HL-60 (cell line): ENCODE data around the gene FOXO3.

Source experiments
- DNase-seq, 2 experiments: peaks; one replicate each; pipeline ENCODE4 v3.0.0-alpha.2; 2010 to 2020; ENCODE audit warnings: low read depth in 1 of 2, low spot score in 1 of 2
- H3K27ac ChIP-seq: fragments of 250-450 bp; sonication (Bioruptor Pico); replicated peaks from 2 replicates; pipeline ENCODE4 v1.5.1; 2020; ENCODE audit warnings: mild to moderate bottlenecking, moderate library complexity
- H3K27me3 ChIP-seq: fragments of 250-450 bp; sonication (Bioruptor Pico); 2 replicates; pipeline ENCODE4 v1.5.1; 2021; ENCODE audit warnings: mild to moderate bottlenecking, moderate library complexity; ENCODE audit not compliant: insufficient read depth, poor library complexity, severe bottlenecking
- H3K4me3 ChIP-seq: replicated peaks from 2 replicates; pipeline ENCODE4 v1.5.1; 2011; ENCODE audit warnings: mild to moderate bottlenecking, control low read depth, low read length; ENCODE audit not compliant: insufficient read depth
- GABPA ChIP-seq: IDR thresholded peaks from 2 replicates; pipeline ENCODE4 v1.6.1; 2012; ENCODE audit warnings: low read depth
- POLR2AphosphoS5 ChIP-seq: IDR thresholded peaks from 2 replicates; pipeline ENCODE4 v1.6.1; 2012; ENCODE audit warnings: low read depth
- REST ChIP-seq: IDR thresholded peaks from 2 replicates; pipeline ENCODE4 v1.6.1; 2012; ENCODE audit warnings: low read depth; ENCODE audit not compliant: insufficient replicate concordance
- SPI1 ChIP-seq: IDR thresholded peaks from 2 replicates; pipeline ENCODE4 v1.6.1; 2012; ENCODE audit warnings: low read depth, mild to moderate bottlenecking, borderline replicate concordance
- TF ChIP-seq, protein P1 (sequence below): IDR thresholded peaks from one replicate; pipeline ENCODE4 v1.5.1; 2011; ENCODE audit warnings: low read length, control low read depth, inconsistent platforms; ENCODE audit not compliant: insufficient read depth

FOXO3 gene

DNA sequence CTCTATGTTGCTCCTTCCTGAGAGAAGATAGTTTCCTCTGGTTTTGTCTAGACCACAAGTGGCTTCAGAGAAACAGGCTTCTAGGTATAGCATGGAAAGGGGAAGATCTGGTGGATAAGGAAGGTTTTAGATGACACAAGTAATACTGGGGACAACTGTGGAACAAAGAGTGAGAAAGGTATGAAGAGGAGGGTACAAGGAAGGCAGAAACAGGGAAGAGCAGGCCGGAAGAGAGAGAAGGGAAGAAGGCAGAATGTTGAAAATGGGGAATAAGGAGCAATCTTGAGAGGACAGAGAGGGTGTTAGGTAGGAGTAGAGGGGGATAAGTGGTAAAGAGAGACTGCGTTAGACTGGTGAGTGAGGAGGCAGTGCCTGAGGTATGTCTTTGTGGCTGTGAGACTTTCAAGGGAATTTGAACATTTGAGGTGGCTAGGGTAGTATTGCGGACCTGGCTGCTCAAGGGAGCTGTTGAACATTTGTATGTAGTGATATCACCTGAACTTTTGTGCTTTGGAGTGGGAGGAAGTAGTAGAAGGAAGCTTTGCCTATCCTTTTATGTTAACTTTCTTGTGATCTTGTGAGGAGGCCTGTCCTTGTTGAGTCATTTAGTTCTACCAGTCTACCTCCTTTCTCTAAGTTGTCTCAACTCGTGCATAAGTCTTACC lies 69.5 kb downstream of the FOXO3 start:
- Histone ChIP-seq H3K27ac (peak overlapping the region; percentile 5; the same call in 1 of the 2 replicates), H3K4me3 (no peak overlapping the region), H3K27me3 (no peaks in the 10 kb centered on the region)
- peak in 1 of 2 experiments; percentile 30 for DNase-seq
- 0 out of 2 replicates have a peak, but pooled peaks have one; percentile 14 for TF ChIP-seq SPI1
- TF ChIP-seq, protein P1, sequence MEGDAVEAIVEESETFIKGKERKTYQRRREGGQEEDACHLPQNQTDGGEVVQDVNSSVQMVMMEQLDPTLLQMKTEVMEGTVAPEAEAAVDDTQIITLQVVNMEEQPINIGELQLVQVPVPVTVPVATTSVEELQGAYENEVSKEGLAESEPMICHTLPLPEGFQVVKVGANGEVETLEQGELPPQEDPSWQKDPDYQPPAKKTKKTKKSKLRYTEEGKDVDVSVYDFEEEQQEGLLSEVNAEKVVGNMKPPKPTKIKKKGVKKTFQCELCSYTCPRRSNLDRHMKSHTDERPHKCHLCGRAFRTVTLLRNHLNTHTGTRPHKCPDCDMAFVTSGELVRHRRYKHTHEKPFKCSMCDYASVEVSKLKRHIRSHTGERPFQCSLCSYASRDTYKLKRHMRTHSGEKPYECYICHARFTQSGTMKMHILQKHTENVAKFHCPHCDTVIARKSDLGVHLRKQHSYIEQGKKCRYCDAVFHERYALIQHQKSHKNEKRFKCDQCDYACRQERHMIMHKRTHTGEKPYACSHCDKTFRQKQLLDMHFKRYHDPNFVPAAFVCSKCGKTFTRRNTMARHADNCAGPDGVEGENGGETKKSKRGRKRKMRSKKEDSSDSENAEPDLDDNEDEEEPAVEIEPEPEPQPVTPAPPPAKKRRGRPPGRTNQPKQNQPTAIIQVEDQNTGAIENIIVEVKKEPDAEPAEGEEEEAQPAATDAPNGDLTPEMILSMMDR, result no peak

DNA sequence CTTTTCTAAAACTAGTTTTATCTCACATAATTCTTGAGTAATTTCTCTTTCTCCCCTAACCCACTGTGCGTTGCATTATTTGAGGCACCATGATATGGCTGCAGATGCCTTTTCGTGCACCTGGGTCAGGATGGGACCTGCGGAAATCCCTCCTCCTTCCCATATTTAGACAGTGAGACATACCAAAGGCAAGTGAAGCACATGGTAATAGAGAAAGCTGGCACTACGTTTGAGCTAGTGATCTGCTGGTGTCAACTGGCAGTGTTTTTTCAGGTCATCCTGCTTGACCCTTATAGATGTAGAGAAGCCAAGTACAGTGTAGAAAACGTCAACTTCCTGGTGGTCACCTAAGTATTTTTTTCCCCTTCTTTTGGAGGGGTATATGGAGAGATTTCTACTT lies 71.7 kb downstream of the FOXO3 start:
- no peak for TF ChIP-seq REST
- TF ChIP-seq POLR2AphosphoS5, result no peak
- TF ChIP-seq, protein P1, result no peak
- TF ChIP-seq GABPA, result no peak
- TF ChIP-seq SPI1, result no peak
- no peak overlapping the region for H3K27ac ChIP-seq
- DNase-seq, result no peak
- no peak overlapping the region for H3K4me3 ChIP-seq
- no peaks in the 10 kb centered on the region for H3K27me3 ChIP-seq

- Histone ChIP-seq H3K27me3 (no peaks in the 10 kb centered on the region), H3K27ac (no peak overlapping the region), H3K4me3 (no peak overlapping the region)
- DNase-seq, result no peak
- TF ChIP-seq REST, result no peak
- TF ChIP-seq SPI1, result no peak
- no peak for TF ChIP-seq POLR2AphosphoS5
- TF ChIP-seq GABPA, result no peak
- TF ChIP-seq, protein P1, result no peak
These were observed 72.7 kb downstream of the FOXO3 start for GRCh38 chr6:108633436-108633835.
